ENCODE results near the gene CCDC184. TPM values are rescaled to one million over a fixed set of nuclear protein-coding genes. Genes with fewer than 3 reads are reported as not detected.
A peak's percentile ranks its signal among the peaks of the same experiment; 100 is the strongest.

CCDC184 gene
- polyA plus RNA-seq, 1 of the 3 experiments (the other 2 are of a cell fraction) = 5.8 TPM

- POLR2A ChIA-PET = no interaction called here
- H3K9me2 ChIP-seq = no peaks in the 10 kb centered on the region
- no peak overlapping the region for H3K27ac ChIP-seq (ENCODE audit: low read depth in 2 of 2, low read length in 1 of 2)
- no peak overlapping the region for H2AFZ ChIP-seq (ENCODE audit: low read depth)
- peaks cover 15% of the 10 kb centered on the region for H3F3A ChIP-seq (replicated peaks; ENCODE audit: insufficient read depth)
- H3K79me2 ChIP-seq (ENCODE audit: insufficient read depth) = no peaks in the 10 kb centered on the region
- H3K36me3 ChIP-seq (replicated peaks in 1 of 2; ENCODE audit: control insufficient read depth in 1 of 2, insufficient read depth in 2 of 2, low read length in 1 of 2) = no peaks in the 10 kb centered on the region
- peaks cover 7 to 13% of the 10 kb centered on the region in 2 experiments for H3K4me1 ChIP-seq (ENCODE audit: control insufficient read depth in 1 of 2, insufficient read depth in 2 of 2, low read depth in 1 of 2, low read length in 1 of 2)
- H3K9ac ChIP-seq = no peak overlapping the region
- no peaks in the 10 kb centered on the region for H4K20me1 ChIP-seq (ENCODE audit: insufficient read depth)
- no peak for DNase-seq
- H3K9me3 ChIP-seq = no peaks in the 10 kb centered on the region
- no peak overlapping the region for H3K4me3 ChIP-seq (ENCODE audit: low read depth in 2 of 2, low read length in 1 of 2)
- no peaks in the 10 kb centered on the region for H3K27me3 ChIP-seq (ENCODE audit: insufficient read depth)
- no peak for TF ChIP-seq RFX5 (IDR thresholded peaks at IDR 0.05; ENCODE audit: low read length)
- TF ChIP-seq, protein P1, sequence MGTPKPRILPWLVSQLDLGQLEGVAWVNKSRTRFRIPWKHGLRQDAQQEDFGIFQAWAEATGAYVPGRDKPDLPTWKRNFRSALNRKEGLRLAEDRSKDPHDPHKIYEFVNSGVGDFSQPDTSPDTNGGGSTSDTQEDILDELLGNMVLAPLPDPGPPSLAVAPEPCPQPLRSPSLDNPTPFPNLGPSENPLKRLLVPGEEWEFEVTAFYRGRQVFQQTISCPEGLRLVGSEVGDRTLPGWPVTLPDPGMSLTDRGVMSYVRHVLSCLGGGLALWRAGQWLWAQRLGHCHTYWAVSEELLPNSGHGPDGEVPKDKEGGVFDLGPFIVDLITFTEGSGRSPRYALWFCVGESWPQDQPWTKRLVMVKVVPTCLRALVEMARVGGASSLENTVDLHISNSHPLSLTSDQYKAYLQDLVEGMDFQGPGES (IDR thresholded peaks at IDR 0.05; ENCODE audit: low read depth, low read length) = no peak
- no peak for TF ChIP-seq YY1 (IDR thresholded peaks at IDR 0.05; ENCODE audit: low read depth)
- TF ChIP-seq EZH2phosphoT487 (IDR thresholded peaks at IDR 0.05; ENCODE audit: borderline replicate concordance, low read depth) = no peak
- no peak for TF ChIP-seq ELF1 (IDR thresholded peaks at IDR 0.05)
- TF ChIP-seq NFIC (IDR thresholded peaks at IDR 0.05; ENCODE audit: borderline replicate concordance) = no peak
- TF ChIP-seq USF1 (IDR thresholded peaks at IDR 0.05; ENCODE audit: borderline replicate concordance, low read depth) = no peak
- no peak for TF ChIP-seq JUND (IDR thresholded peaks at IDR 0.05)
- CTCF ChIA-PET = interaction anchor here (1.4 kb wide), 1 partner anchor 25 kb away, joined by 7 read pairs; no protein-coding TSS in a partner anchor
- no peak overlapping the region for H3K4me2 ChIP-seq
Observed at GRCh38 chr12:48191096-48191495, 7.7 kb downstream of the CCDC184 start.

GRCh38 chr12:48192861-48193260, 9.4 kb downstream of the CCDC184 start:
- no peaks in the 10 kb centered on the region for H3K36me3 ChIP-seq (replicated peaks in 1 of 2; ENCODE audit: control insufficient read depth in 1 of 2, insufficient read depth in 2 of 2, low read length in 1 of 2)
- WGBS (ENCODE audit: low lambda C conversion rate) = 95% methylated on average over 1 of the region's 1 CpG
- no peaks in the 10 kb centered on the region for H3K79me2 ChIP-seq (ENCODE audit: insufficient read depth)
- H3K27ac ChIP-seq (ENCODE audit: low read depth in 2 of 2, low read length in 1 of 2) = no peak overlapping the region
- peak overlapping the region; percentile 37; the same call in 1 of the 2 replicates for H2AFZ ChIP-seq (ENCODE audit: low read depth)
- no peaks in the 10 kb centered on the region for H4K20me1 ChIP-seq (ENCODE audit: insufficient read depth)
- H3K4me1 ChIP-seq (ENCODE audit: control insufficient read depth in 1 of 2, insufficient read depth in 2 of 2, low read depth in 1 of 2, low read length in 1 of 2) = peaks cover 7 to 16% of the 10 kb centered on the region in 2 experiments
- DNase-seq = no peak
- no peak overlapping the region for H3K4me2 ChIP-seq
- no peaks in the 10 kb centered on the region for H3K9me3 ChIP-seq
- no peak overlapping the region for H3K4me3 ChIP-seq (ENCODE audit: low read depth in 2 of 2, low read length in 1 of 2)
- no peaks in the 10 kb centered on the region for H3K9me2 ChIP-seq
- H3K9ac ChIP-seq = no peak overlapping the region
- no peaks in the 10 kb centered on the region for H3K27me3 ChIP-seq (ENCODE audit: insufficient read depth)
- peaks cover 15% of the 10 kb centered on the region for H3F3A ChIP-seq (replicated peaks; ENCODE audit: insufficient read depth)
- ChIA-PET CTCF (interaction anchor here (2.0 to 2.1 kb wide), 2 partner anchors 108 to 426 kb away, joined by 5 read pairs; no protein-coding TSS in a partner anchor), POLR2A (no interaction called here)
- TF ChIP-seq SIN3A (IDR thresholded peaks at IDR 0.05; ENCODE audit: borderline replicate concordance, low read depth, low read length) = no peak
- no peak for TF ChIP-seq USF2 (IDR thresholded peaks at IDR 0.05; ENCODE audit: borderline replicate concordance, low read depth, low read length)

Measured in SK-N-SH (cell line).